Testis (tissue), 2 donors: ENCODE data around the gene KRT7.

Experiments used
- CTCF ChIP-seq, 3 experiments: fragments of 450-650 bp in 2 of 3; fragments of 200-600 bp in 1 of 3; sonication (generic) in 1 of 3; IDR thresholded peaks; one replicate each; pipeline ENCODE4 v1.5.1; 2016 to 2019; ENCODE audit warnings: antibody characterized with exemption in 3 of 3, mild to moderate bottlenecking in 2 of 3, moderate library complexity in 1 of 3
- POLR2A ChIP-seq: fragments of 450-650 bp; IDR thresholded peaks from one replicate; pipeline ENCODE4 v1.6.1; 2017; ENCODE audit warnings: antibody characterized with exemption, mild to moderate bottlenecking, moderate library complexity

GRCh38 chr12:52259657-52260243, 26.7 kb downstream of the KRT7 start:
- TF ChIP-seq POLR2A: no peak
- no peak for TF ChIP-seq CTCF (IDR thresholded peaks at IDR 0.05)
